Gastrocnemius medialis (tissue), 4 donors: ENCODE measurements around the gene SLX4IP. TPM values are rescaled to one million over a fixed set of nuclear protein-coding genes. Genes with fewer than 3 reads are reported as not detected.

Source experiments
- ATAC-seq, 2 donors: fragments of 150-250 bp; one replicate each; pipeline ENCODE4 v1.9.1; 2016
- DNase-seq, 2 donors: peaks; one replicate each; pipeline ENCODE4 v3.0.0-alpha.2; 2019
- H3K27ac ChIP-seq, 4 donors: fragments of 200-600 bp; sonication (generic); 1 replicate in 1 of 4; 2 replicates in 3 of 4; pipeline ENCODE4 v1.5.1; 2016 to 2018; ENCODE audit warnings: mild to moderate bottlenecking in 2 of 4, moderate library complexity in 1 of 4
- H3K27me3 ChIP-seq, 3 donors: fragments of 200-600 bp; sonication (generic) in 2 of 3; 1 replicate in 1 of 3; 2 replicates in 2 of 3; pipeline versions ENCODE4 v1.5.1 to v1.6.0; 2016 to 2019; ENCODE audit warnings: mild to moderate bottlenecking in 1 of 3, moderate library complexity in 1 of 3
- H3K36me3 ChIP-seq, 2 donors: fragments of 200-600 bp; sonication (generic) in 1 of 2; one replicate each; pipeline ENCODE4 v1.5.1; 2017 to 2018
- H3K4me1 ChIP-seq, 2 donors: fragments of 200-600 bp; sonication (generic) in 1 of 2; one replicate each; pipeline ENCODE4 v1.5.1; 2016 to 2017; ENCODE audit warnings: mild to moderate bottlenecking in 2 of 2
- H3K4me3 ChIP-seq, 4 donors: fragments of 200-600 bp; sonication (generic) in 3 of 4; 1 replicate in 1 of 4; 2 replicates in 3 of 4; pipeline ENCODE4 v1.5.1; 2016 to 2019; ENCODE audit warnings: mild to moderate bottlenecking in 2 of 4
- H3K9me3 ChIP-seq, 3 donors: fragments of 200-600 bp; sonication (generic) in 2 of 3; 1 replicate in 1 of 3; 2 replicates in 2 of 3; pipeline ENCODE4 v1.5.1; 2016 to 2019
- POLR2A ChIP-seq, 2 donors: fragments of 450-650 bp; IDR thresholded peaks; one replicate each; pipeline ENCODE4 v1.6.1; 2017; ENCODE audit warnings: antibody characterized with exemption in 2 of 2, mild to moderate bottlenecking in 2 of 2, moderate library complexity in 2 of 2
- in situ Hi-C, 4 donors: fragments of 200-750 bp; cut with MboI; loops; one replicate each; pipeline versions ENCODE4 v1.15.0 to v1.8.0; 2017; ENCODE audit warnings: low sequenced_read_pairs in 4 of 4
- intact Hi-C: fragments of 100-400 bp; cut with DNase I; formaldehyde crosslinking; loops from one replicate; pipeline ENCODE4 v1.15.1; 2023; ENCODE audit warnings: low total_unique reads
- total RNA-seq, 4 donors: library from RNA; depleted of rRNA; stranded (reverse); fragments of >200 nt; gene quantifications; one replicate each; pipeline versions ENCODE4 v1.1.0 to v1.2.3, GENCODE V29; 2016
- TF ChIP-seq, protein P1 (sequence below), 5 experiments: fragments of 450-650 bp in 3 of 5; fragments of 200-600 bp in 2 of 5; sonication (generic) in 2 of 5; IDR thresholded peaks in 4 of 5; conservative IDR thresholded peaks in 1 of 5; 1 replicate in 4 of 5; 2 replicates in 1 of 5; pipeline ENCODE4 v1.5.1; 2016 to 2019; ENCODE audit warnings: antibody characterized with exemption in 5 of 5, mild to moderate bottlenecking in 3 of 5, moderate library complexity in 3 of 5

The SLX4IP gene
- total RNA-seq, 4 donors from 2014 or later: 0.22 to 1.3 (median 0.71) TPM

DNA sequence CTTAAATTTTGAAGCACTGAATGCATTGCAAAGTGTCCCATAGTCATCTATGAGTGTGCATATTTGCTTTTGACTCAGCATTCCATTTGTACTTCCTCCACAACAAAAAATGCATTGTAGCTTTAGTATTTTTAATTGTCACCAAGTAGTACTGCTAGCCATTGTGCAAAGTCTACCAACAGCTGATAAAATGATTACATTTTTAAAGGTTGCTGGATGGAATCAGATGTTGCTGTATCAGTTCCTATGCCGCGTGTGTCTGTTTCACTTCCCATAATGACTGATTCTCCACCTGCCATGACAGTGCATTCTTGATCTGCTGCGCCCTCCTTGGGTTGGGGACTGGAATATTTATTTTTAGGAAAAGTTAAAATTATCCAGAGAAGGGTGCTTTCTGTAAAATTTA is 41.2 kb downstream of the SLX4IP start:
- TF ChIP-seq POLR2A (IDR thresholded peaks at IDR 0.05): no peak
- TF ChIP-seq, protein P1, sequence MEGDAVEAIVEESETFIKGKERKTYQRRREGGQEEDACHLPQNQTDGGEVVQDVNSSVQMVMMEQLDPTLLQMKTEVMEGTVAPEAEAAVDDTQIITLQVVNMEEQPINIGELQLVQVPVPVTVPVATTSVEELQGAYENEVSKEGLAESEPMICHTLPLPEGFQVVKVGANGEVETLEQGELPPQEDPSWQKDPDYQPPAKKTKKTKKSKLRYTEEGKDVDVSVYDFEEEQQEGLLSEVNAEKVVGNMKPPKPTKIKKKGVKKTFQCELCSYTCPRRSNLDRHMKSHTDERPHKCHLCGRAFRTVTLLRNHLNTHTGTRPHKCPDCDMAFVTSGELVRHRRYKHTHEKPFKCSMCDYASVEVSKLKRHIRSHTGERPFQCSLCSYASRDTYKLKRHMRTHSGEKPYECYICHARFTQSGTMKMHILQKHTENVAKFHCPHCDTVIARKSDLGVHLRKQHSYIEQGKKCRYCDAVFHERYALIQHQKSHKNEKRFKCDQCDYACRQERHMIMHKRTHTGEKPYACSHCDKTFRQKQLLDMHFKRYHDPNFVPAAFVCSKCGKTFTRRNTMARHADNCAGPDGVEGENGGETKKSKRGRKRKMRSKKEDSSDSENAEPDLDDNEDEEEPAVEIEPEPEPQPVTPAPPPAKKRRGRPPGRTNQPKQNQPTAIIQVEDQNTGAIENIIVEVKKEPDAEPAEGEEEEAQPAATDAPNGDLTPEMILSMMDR (IDR thresholded peaks at IDR 0.05 in 4 of 5, conservative IDR thresholded peaks at IDR 0.05 in 1 of 5): no peak
- intact Hi-C loops: loop anchor here (10.0 kb wide), 1 partner anchor 728 kb away; no protein-coding TSS in a partner anchor
- ATAC-seq (peak in 1 of 2 donors; percentile 30), DNase-seq (no peak)
- no peaks in the 10 kb centered on the region for H3K9me3 ChIP-seq
- no peak overlapping the region for H3K27ac ChIP-seq
- in situ Hi-C loops: no loop called here
- H3K4me1 ChIP-seq: peaks cover 5 to 15% of the 10 kb centered on the region in 2 donors
- H3K27me3 ChIP-seq: no peaks in the 10 kb centered on the region
- no peak overlapping the region for H3K4me3 ChIP-seq
- H3K36me3 ChIP-seq: no peaks in the 10 kb centered on the region

DNA sequence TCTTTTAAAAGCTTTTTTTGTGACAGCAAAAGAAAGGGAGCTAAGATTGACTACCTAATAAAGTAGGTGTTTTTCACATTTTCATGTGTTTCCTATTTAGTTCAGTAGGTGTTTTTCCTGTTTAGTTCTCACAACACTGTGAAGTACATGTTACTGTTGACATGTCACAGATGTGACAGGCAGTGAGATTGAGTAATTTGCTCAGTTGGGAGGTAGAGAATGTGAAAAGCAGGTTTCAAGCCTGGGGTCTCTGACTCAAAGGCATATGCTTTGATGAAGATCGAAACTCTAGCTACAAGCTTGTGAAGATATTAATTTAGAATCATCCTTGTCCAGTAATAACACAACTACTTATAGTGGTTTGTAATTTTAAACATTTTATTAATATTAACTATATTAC is 43.1 kb downstream of the SLX4IP start:
- TF ChIP-seq, protein P1 (IDR thresholded peaks at IDR 0.05 in 4 of 5, conservative IDR thresholded peaks at IDR 0.05 in 1 of 5): no peak
- no peak for TF ChIP-seq POLR2A (IDR thresholded peaks at IDR 0.05)
- no peak for ATAC-seq
- Histone ChIP-seq H3K4me1 (peaks cover 5 to 15% of the 10 kb centered on the region in 2 donors), H3K27ac (no peak overlapping the region), H3K27me3 (no peaks in the 10 kb centered on the region), H3K4me3 (no peak overlapping the region), H3K9me3 (no peaks in the 10 kb centered on the region), H3K36me3 (no peaks in the 10 kb centered on the region)
- intact Hi-C loops: loop anchor here (10.0 kb wide), 1 partner anchor 727 kb away; no protein-coding TSS in a partner anchor
- no peak for DNase-seq
- in situ Hi-C loops: no loop called here

DNA sequence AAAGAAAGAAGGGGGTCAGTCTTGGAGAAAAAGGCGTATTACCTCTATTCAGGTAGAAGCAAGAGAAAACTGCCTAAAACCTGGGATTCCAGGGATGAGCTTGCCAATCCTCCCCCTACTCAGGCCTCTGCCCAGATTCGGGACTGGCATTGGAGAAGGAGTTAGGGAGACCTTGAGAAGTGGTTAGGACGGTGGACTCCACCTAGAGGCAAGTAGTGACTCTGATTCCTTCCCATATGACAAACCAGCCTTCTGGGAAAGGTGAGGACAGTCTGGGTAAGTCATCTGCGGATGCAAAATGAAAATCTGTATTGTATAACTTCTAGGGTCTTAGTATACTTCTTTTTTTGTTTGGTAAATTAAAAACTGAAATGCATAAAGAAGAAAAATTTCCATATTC is 43.8 kb downstream of the SLX4IP start:
- intact Hi-C loops: loop anchor here (10.0 kb wide), 1 partner anchor 726 kb away; no protein-coding TSS in a partner anchor
- in situ Hi-C loops: no loop called here

DNA sequence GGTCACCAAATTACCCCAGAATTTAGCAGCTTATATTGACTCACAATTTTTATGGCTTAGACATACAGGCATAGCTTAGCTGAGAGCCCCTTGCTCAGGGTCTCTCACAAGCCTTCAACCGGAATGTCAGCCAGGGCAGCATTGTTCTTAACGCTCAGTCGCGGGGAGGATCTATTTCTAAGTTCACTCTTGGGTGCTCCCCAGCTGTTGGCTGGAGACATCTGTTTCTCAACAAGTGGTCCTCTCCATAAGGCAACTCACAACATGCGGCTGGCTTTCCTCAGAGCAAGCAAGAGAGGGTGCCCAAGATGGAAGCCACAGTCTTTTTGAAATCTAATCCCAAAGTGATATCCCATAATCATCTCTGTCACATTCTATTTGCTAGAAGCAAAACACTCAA is 46.6 kb downstream of the SLX4IP start:
- Histone ChIP-seq H3K9me3 (no peaks in the 10 kb centered on the region), H3K4me1 (no peaks in the 10 kb centered on the region), H3K27me3 (no peaks in the 10 kb centered on the region), H3K4me3 (no peak overlapping the region), H3K36me3 (no peaks in the 10 kb centered on the region), H3K27ac (no peak overlapping the region)
- in situ Hi-C loops: no loop called here
- intact Hi-C loops: no loop called here
- no peak for ATAC-seq
- DNase-seq: no peak
- no peak for TF ChIP-seq POLR2A (IDR thresholded peaks at IDR 0.05)
- TF ChIP-seq, protein P1 (IDR thresholded peaks at IDR 0.05 in 4 of 5, conservative IDR thresholded peaks at IDR 0.05 in 1 of 5): no peak

More for the DNA sequence above, 43.8 kb downstream of the SLX4IP start:
- no peak overlapping the region for H3K27ac ChIP-seq
- no peaks in the 10 kb centered on the region for H3K36me3 ChIP-seq
- ATAC-seq (no peak), DNase-seq (no peak)
- peaks cover 4 to 14% of the 10 kb centered on the region in 2 donors for H3K4me1 ChIP-seq
- no peak overlapping the region for H3K4me3 ChIP-seq
- TF ChIP-seq POLR2A (IDR thresholded peaks at IDR 0.05): no peak
- TF ChIP-seq, protein P1 (IDR thresholded peaks at IDR 0.05 in 4 of 5, conservative IDR thresholded peaks at IDR 0.05 in 1 of 5): no peak
- H3K9me3 ChIP-seq: no peaks in the 10 kb centered on the region
- no peaks in the 10 kb centered on the region for H3K27me3 ChIP-seq

DNA sequence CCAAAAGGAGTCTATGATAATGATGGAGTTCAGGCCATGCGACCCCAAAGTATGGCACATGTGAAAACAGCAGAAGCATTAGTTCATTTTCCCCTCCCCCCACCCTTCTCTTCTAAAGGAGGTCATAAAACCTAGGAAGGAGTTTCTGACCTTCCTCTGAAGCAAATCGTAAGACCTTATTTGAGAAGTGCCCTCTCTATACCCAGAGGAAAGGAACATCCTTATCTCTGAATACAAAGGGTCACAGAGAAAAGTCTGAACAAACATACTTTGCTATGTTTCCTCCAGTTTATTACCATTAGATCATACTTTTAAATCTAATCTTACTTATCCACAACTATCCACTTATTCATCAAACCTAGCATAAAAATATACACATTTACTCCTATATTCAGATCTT is 48.6 kb downstream of the SLX4IP start:
- intact Hi-C loops (no loop called here), in situ Hi-C loops (no loop called here)
- Histone ChIP-seq H3K27ac (no peak overlapping the region), H3K4me1 (no peaks in the 10 kb centered on the region), H3K36me3 (no peaks in the 10 kb centered on the region), H3K4me3 (no peak overlapping the region), H3K9me3 (no peaks in the 10 kb centered on the region), H3K27me3 (no peaks in the 10 kb centered on the region)
- TF ChIP-seq POLR2A (IDR thresholded peaks at IDR 0.05): no peak
- TF ChIP-seq, protein P1 (IDR thresholded peaks at IDR 0.05 in 4 of 5, conservative IDR thresholded peaks at IDR 0.05 in 1 of 5): no peak
- DNase-seq (no peak), ATAC-seq (no peak)
